ENCODE data around the gene PRRT1.

PRRT1 gene

DNA sequence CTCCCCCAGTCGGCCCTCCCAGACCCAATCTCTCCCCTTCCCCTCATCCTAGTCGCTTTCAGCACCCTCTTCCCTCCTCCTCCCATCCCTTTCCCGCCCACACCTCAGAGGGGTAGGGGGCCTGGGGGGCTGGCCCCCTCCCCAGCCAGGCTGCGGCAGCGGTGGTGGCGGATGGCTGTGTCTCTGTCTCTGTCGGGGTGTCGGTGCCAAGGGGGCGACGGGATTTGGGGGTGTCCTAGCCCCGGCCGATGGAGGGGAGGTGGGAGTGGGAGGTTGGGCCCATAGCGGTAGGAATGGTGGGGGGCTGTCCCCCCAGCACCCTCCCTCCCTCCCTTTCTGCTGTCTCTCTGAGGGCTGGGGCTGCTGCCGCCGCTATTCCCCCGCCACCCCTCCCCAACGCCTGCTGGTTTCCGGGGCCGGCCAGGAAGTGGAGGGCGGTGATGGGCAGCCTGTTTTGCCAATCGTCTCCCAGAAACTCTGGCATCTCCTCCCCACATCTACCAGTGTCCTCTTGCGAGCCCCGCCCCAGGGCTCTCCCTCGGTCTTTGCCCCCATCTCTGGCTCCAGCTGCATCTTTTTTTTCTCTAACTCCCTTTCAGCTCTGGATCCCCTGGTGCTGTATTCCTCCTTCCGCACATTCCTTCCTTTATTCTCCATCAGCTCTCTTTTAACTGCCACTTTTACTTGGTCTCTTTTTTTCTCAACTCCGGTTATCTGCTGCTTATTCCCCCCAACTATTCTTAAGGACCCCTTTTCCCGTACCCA, 24.2 kb upstream of the PRRT1 start, which contains the start of gene AGPAT1:
AGPAT1 (minus strand) TSS at position 374 of the 765 bp plus-strand sequence. CDS start 4,588 bp downstream, outside the sequence.
- in situ Hi-C loops (cut with MboI; ENCODE audit: low sequenced_read_pairs) = no loop called here

DNA sequence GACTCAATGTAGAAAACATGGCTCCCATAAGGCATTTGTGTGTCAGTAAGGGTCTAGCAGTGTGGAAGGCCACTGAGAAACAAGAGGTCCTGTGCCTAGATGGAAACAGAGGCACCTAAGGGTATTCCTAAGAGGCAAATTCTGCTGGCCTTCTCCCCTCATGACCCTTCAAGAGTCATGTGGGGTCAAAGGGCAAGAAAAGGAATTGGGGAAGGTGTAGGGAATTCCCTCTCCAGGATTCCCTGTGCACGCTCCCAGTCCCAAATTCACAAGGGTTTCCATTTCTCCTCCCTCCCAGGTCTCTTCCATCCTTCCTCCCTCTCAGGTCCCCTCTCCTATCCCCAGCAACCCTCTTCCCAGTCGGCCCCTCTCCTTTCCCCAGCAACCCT, 23.6 kb upstream of the PRRT1 start:
- in situ Hi-C loops (cut with MboI; ENCODE audit: low sequenced_read_pairs) = no loop called here

DNA sequence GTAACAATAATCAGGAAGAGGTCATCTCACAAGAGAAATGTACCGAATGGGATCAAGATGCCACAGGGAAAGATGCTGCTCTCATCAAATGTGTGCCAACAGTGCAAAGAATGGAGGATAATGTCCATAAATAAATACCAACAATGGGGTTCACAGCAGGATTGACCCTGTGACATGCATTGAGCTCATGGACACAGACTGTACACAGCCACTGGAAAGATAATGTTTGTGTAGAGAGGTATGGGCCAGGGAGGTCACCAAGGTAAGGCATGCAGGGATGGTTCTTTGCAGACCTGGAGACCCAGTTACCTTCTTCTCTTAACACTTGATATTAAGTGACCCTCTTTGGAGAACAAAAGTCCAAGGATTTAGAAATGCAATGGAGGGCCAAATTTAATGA, 22.7 kb upstream of the PRRT1 start:
- in situ Hi-C loops (cut with MboI; ENCODE audit: low sequenced_read_pairs) = no loop called here

DNA sequence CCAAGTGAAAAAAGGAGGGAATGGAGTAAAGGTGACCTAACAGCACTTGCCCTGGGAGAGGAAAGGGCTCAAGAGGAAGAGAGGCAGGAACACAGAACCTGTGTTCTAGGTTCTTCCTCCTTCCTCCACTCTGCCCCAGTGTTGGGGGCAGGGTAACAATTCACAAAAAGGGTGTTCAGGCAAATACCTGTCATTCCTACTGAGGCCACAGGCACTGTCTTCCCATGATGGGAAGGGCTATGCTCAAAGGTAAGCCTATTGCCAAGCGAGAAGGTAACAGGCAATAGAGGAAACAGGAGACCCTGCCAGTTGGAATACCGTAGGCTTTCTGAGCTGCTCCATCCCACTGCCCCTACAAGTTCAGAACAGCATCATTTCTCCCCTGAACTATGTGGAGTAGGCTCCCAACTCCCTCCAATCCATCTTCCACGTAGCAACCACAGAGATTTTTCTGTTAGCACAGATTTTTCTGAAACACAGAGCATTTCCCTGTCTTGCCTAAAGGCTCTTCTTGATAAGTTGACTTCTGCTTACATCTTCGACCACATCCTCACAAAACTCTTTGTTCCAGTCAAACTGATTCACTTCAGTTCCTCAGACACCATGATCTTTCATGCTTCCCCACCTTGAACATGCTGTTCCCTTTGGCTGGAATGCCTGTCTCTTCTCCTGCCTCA, 21.4 kb upstream of the PRRT1 start:
- in situ Hi-C loops (cut with MboI; ENCODE audit: low sequenced_read_pairs) = no loop called here

DNA sequence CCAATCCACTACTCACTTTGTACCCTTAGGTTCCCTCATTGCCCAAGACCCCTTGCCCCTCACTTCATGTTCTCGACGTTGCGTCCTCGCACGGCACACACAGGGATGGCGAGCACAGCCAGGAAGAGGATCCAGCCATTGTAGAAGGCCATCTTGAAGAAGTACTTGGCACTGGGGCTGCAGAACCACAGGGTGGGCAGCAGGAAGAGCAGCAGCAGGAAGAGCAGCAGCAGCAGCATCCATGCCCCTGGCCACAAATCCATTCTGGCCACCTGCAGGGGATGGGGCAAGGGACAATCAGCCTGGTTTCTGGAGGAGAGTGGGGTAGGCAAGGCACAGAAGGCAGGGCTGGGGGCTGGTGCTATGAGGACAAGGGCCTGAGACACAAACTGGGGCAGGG, 19.5 kb upstream of the PRRT1 start:
- in situ Hi-C loops (cut with MboI; ENCODE audit: low sequenced_read_pairs) = no loop called here

DNA sequence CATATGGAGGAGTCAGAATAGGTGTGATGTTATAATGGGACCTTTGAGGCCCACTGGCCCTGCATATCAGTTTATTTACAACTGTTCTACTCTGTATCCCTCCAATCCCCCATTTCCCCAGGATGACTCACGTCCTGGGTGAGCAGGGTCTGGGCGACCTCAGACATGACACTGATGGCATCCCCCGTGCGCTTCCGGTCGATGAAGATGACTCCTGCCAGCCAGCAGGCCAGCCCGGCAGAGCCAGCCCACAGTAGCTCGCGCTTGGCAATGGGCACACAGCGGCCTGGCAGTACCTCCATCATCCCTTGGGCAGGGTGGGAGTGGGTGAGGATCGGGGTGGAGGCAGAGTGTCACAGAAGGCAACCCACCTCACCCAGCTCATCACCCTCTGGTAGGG, 18.6 kb upstream of the PRRT1 start:
- in situ Hi-C loops (cut with MboI; ENCODE audit: low sequenced_read_pairs) = no loop called here

DNA sequence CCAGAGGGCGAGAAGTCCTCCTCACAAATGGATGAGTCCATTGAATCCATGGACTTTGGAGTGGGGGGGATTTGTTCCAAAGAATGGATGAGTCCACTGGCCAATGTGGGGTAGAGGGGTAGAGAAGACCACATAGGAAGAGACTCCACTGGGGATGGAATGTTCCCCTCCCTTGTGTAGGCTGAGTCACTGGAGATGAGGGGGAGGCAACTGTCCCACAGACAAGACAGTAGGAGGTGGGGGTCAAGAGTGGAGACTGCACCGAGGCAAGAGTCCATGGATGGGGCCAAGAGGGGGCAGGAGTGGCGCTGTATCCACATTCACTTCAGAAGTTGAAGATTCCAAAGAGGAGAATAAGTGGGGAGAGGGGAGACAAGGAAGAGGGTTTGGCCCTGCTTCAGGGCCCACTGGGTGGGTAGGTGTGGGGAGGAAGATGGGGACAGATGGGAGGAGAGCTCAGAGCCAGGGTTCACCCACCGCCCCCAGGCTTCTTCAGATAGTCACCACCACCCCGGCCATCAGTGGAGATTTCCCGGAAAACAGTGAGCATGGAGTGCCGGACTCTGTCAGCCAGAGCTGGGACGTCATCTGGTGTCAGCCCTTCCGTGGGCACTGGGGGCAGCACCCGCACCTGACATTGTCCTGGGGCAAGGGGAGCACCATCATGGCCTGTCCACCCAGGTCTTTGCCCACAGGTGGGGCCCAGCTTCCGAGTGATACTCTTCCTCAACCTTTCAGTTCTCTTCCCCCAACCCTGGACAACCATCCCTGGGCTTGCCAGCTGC, 17.3 kb upstream of the PRRT1 start:
- in situ Hi-C loops (cut with MboI; ENCODE audit: low sequenced_read_pairs) = no loop called here

DNA sequence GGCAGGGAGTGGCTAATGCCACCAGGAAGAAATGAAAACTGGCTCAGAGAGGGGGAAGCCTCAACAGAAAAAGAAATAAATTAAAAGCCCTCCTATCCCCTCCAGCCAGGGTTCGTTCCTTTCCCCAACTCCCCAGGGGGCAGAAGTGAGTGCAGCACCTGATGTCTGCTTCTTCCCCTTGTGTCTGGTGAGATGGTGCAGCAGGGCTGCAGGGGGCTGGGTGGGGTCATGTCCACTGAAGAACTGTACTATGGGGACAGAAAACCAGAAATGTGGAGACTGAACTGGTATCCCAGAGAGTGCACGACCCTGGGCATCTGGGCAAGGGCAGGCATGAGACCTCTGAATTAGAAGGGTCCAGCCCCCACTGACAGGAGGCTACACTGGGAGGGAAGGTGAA, 16.6 kb upstream of the PRRT1 start:
- in situ Hi-C loops (cut with MboI; ENCODE audit: low sequenced_read_pairs) = no loop called here

DNA sequence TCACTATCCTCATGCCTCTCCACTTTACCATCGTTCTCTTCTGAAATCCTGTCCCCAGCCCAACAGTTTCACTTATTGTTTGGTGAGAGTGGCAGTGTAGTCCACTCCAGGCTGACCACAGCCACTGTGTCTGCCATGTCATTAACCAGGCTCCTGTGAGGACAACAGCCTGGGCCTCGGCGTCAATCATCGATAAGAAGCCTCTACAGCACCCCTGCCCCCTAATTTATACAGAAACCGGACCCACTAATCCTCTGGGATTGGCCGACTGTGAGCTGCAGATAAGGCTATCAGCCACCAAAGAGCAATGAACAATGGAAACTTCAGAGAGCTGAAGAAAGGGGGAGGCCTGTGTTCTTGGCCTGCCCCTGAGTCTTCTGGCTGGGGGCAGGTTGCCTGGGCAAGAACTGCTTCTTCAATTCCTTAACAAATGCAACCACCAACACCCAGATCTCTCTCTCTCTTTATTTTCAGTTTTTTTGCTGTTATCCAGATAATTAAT, 16.1 kb upstream of the PRRT1 start:
- in situ Hi-C loops (cut with MboI; ENCODE audit: low sequenced_read_pairs) = no loop called here

DNA sequence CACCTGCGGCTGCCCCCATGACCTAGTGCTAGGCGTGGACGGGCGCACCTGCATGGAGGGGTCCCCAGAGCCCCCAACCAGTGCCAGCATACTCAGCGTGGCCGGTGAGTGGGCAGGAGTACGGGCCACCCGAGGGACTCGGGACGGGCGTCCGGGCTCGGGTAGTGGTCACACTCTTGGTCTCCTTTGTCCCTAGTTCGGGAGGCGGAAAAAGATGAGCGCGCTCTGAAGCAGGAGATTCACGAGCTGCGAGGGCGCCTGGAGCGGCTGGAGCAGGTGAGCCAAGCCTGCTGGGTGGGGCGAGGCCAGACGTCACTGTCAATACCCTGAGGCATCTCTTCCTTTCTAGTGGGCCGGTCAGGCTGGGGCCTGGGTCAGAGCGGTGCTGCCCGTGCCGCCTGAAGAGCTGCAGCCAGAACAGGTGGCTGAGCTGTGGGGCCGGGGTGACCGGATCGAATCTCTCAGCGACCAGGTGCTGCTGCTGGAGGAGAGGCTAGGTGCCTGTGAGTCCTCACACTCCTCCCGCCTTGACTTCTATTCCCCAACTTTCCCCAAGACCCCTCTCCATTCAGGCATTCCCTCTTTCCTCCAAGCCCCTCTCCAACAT, 15.5 kb upstream of the PRRT1 start:
- in situ Hi-C loops (cut with MboI; ENCODE audit: low sequenced_read_pairs) = no loop called here

DNA sequence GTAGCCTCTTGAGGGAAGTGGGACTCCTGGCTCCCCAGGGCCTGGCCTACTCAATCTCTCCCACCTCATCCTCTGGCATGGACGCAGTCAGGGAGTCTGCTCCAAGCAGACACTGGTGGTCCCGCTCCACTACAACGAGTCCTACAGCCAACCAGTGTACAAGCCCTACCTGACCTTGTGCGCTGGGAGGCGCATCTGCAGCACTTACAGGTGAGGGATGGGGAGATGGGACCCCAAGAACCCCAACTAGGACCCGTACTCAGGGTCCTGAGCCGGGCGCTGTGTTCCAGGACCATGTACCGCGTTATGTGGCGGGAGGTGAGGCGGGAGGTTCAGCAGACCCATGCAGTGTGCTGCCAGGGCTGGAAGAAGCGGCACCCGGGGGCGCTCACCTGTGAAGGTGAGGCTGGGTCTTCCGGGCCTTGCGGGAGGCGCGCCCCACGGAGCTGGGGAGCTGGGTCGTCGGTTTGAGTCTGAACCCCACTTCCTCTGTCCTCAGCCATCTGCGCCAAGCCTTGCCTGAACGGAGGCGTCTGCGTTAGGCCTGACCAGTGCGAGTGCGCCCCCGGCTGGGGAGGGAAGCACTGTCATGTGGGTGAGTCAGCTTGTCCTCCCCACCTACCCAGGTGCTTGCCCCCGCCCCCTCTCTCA, 14.8 kb upstream of the PRRT1 start:
- in situ Hi-C loops (cut with MboI; ENCODE audit: low sequenced_read_pairs) = no loop called here

DNA sequence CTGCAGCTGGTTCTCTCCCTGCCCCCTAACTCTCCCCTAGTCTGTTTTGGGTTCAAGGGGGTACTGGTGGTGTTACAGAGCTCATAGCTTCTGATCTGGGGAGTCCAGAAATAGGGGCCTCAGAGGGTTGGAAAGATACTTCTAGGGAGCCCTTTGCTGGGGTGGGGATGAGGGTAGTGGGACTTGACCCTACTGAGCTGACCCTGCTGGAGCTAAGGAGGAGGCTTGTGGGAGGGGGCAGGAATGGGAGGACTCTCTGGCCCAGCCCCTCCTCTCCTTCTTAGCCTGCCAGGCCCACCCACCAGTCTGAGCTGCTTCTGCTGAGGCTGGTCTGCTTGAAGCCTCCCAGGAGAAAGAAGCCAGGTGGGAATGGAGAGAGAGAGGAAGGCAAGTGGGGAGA, 12.6 kb upstream of the PRRT1 start, which contains the start of gene EGFL8:
EGFL8 (plus strand) TSS at position 301 of the 400 bp plus-strand sequence. CDS start 1,571 bp downstream, outside the sequence.
- in situ Hi-C loops (cut with MboI; ENCODE audit: low sequenced_read_pairs) = no loop called here

DNA sequence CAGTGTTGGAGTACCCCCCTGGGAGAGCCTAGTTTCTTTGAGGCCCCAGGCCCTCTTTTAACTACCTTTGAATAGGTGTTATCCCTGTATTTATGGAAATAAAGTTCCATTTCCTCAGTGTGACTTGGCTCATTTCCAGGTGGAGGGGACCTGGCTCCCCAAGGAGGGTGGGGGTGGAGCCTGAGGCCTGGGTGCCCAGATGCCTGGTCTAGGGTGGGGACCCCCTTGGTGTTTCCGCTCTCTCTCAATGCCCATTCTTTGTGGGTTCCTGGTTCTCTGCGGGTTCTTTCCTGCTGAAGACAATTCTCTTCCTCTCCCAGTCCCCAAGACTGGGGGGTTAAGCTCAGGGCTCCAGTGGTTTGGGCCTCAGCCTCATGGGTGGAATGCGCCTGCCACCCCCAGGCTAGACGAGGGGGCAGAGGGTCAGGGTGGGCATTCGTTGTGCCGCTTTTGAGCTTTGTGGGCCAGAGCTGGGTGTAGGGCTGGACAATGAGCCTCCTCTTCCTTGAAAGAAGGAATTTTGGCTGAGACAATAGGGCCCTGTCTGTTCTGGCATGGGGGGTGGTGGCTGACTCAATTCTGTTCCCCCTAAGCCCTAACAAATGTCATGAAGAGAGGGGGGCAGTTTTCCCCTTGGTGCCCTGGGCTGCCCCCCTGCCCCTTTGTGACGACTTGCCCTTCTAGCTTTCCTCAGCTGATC, 12.0 kb upstream of the PRRT1 start:
- in situ Hi-C loops (cut with MboI; ENCODE audit: low sequenced_read_pairs) = no loop called here

DNA sequence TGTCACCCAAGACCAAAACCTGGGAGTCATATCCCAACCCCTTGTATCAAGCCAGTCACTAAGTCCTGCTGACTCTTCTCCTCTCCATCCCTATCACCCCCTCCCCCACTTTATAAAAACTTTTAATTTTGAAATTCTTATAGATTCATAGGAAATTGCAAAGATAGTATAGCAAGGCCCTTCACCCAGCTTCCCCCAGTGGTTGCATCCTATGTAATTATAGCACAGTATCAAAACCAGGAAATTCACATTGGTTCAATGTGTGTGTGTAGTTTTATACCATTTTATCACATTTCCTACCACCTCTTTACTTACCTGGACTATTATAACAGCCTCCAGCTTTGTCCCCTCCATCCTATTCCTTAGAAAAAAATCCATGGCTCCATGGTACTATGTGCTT, 6.3 kb upstream of the PRRT1 start:
- in situ Hi-C loops (cut with MboI; ENCODE audit: low sequenced_read_pairs) = no loop called here

DNA sequence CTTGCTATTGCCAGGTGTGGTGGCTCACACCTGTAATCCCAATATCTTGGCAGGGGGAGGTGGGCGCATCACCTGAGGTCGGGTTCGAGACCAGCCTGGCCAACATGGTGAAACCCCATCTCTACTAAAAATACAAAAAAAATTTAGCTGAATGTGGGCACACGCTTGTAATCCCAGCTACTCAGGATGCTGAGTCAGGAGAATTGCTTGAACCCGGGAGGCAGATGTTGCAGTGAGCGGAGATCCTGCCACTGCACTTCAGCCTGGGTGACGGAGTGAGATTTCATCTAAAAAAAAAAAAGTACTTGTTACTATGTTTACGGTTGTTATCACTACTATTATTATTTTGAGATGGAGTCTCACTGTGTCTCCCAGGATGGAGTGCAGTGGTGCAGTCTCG, 5.2 kb upstream of the PRRT1 start:
- in situ Hi-C loops (cut with MboI; ENCODE audit: low sequenced_read_pairs) = no loop called here

DNA sequence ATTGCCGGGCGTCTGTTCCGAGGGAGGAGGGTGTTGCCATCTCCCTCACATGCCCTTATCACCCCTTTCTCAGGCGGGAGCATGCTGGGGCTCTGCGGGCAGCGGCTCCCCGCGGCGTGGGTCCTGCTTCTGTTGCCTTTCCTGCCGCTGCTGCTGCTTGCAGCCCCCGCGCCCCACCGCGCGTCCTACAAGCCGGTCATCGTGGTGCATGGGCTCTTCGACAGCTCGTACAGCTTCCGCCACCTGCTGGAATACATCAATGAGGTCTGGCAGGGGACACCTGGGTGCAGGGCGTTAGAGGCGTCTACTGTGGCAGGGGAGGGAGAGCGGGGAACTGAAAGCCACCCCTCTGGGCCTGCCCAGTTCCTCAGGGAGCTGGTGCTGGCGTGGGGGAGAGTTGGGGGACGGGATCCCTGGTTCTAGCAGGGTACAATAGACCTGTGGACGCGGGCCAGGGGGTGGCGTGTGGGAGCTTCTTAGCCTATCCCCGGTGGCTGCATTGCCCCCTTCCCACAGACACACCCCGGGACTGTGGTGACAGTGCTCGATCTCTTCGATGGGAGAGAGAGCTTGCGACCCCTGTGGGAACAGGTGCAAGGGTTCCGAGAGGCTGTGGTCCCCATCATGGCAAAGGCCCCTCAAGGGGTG, 2.9 kb upstream of the PRRT1 start:
- in situ Hi-C loops (cut with MboI; ENCODE audit: low sequenced_read_pairs) = no loop called here

DNA sequence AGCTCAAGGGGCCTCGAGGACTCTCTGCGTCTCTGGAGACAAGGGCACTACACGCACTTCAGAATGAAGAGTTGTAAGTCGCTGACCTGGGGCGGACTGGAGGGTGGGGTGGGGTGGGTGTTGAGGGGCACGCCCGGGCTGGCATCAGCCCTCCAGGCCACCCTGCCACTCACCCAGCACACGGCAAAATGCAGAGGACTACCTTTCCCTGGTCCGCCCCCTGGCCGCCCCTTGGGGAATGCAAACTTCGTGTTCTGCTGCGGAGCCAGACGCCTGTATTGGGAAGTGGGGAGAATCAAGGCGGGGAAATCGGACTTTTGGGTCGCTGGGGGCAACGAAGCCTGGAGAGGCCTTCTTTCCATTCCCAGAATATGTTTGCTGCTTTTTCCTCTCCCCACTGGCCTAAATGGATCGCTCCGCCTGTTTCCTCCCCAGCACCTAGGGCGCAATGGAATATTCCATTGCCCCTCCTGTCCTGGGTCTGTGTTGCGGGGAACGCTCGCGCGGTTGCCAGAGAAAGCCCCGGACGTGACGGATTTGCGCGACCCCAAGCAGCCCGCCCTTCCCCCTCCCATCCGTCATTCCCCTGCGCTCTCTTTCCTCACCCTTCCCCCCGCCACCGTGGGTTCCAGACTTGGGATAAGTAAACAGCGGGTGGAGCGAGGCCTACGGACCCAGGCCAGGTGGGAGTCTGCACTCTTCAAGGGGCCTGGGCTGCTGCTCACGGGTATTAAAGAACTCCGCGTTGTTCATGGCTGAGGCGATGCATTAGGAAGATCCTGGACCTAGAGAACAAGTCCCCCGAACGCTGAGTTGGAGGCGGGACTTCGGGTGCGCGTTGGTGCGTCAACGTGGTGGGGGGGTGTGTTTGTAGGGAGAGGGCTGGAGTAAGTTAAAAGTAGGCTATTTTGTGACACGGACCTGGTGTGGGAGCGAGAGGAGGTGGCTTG, 2.1 kb upstream of the PRRT1 start, which contains the start of gene PPT2:
PPT2 (plus strand) TSS at position 578 of the 950 bp plus-strand sequence. CDS start 454 bp downstream, outside the sequence.
- in situ Hi-C loops (cut with MboI; ENCODE audit: low sequenced_read_pairs) = no loop called here
